Liver (tissue), 9 donors: ENCODE measurements around the gene TBC1D14. TPM values are rescaled to one million over a fixed set of nuclear protein-coding genes. Genes with fewer than 3 reads are reported as not detected.

Experiments
- DNase-seq: peaks from one replicate; pipeline ENCODE4 v3.0.0-alpha.2; 2017; ENCODE audit warnings: low spot score
- H3K27ac ChIP-seq, 2 donors: one replicate each; pipeline ENCODE4 v1.7.0; 2013; ENCODE audit warnings: inconsistent platforms in 2 of 2, low read length in 2 of 2, control low read depth in 1 of 2, low read depth in 1 of 2, mild to moderate bottlenecking in 1 of 2
- H3K27me3 ChIP-seq, 4 donors: one replicate each; pipeline versions ENCODE4 v1.6.1 to v1.7.0; 2013; ENCODE audit warnings: low read length in 3 of 4, inconsistent platforms in 1 of 4, mild to moderate bottlenecking in 1 of 4, moderate library complexity in 1 of 4; ENCODE audit not compliant: control insufficient read depth in 4 of 4, insufficient read depth in 4 of 4
- H3K36me3 ChIP-seq, 4 donors: one replicate each; pipeline versions ENCODE4 v1.6.1 to v1.7.0; 2013; ENCODE audit warnings: low read length in 3 of 4, mild to moderate bottlenecking in 3 of 4, low read depth in 1 of 4, moderate library complexity in 1 of 4; ENCODE audit not compliant: control insufficient read depth in 4 of 4, insufficient read depth in 3 of 4
- H3K4me1 ChIP-seq, 4 donors: one replicate each; pipeline versions ENCODE4 v1.6.1 to v1.7.0; 2013; ENCODE audit warnings: low read length in 3 of 4, mild to moderate bottlenecking in 3 of 4, moderate library complexity in 1 of 4; ENCODE audit not compliant: control insufficient read depth in 4 of 4, insufficient read depth in 4 of 4
- H3K4me3 ChIP-seq, 3 donors: one replicate each; pipeline versions ENCODE4 v1.6.1 to v1.7.0; 2013; ENCODE audit warnings: low read length in 3 of 3, control low read depth in 1 of 3, low read depth in 1 of 3, mild to moderate bottlenecking in 1 of 3
- H3K9ac ChIP-seq, 2 donors: one replicate each; pipeline ENCODE4 v1.7.0; 2013; ENCODE audit warnings: low read length in 2 of 2, mild to moderate bottlenecking in 2 of 2, moderate library complexity in 2 of 2, control low read depth in 1 of 2, low read depth in 1 of 2
- H3K9me3 ChIP-seq, 4 donors: one replicate each; pipeline versions ENCODE4 v1.6.1 to v1.7.0; 2013; ENCODE audit warnings: low read length in 3 of 4; ENCODE audit not compliant: control insufficient read depth in 4 of 4
- CTCF ChIP-seq: fragments of 150-350 bp; IDR thresholded peaks from 2 replicates; pipeline ENCODE4 v1.5.1; 2017; ENCODE audit warnings: improper control_type of control experiment, low read depth, low read length; ENCODE audit not compliant: missing input control
- EGR1 ChIP-seq, 2 donors: IDR thresholded peaks; 2 replicates each; pipeline ENCODE4 v1.6.1; 2016 to 2018; ENCODE audit warnings: antibody characterized with exemption in 2 of 2, low read depth in 2 of 2
- FOXA1 ChIP-seq: IDR thresholded peaks from 2 replicates; pipeline ENCODE4 v1.6.1; 2016; ENCODE audit warnings: antibody characterized with exemption
- FOXA2 ChIP-seq: IDR thresholded peaks from 2 replicates; pipeline ENCODE4 v1.6.1; 2016; ENCODE audit warnings: antibody characterized with exemption
- GABPA ChIP-seq, 2 donors: IDR thresholded peaks in 1 of 2; conservative IDR thresholded peaks in 1 of 2; 2 replicates each; pipeline ENCODE4 v1.6.1; 2016; ENCODE audit warnings: antibody characterized with exemption in 2 of 2, mild to moderate bottlenecking in 1 of 2, moderate library complexity in 1 of 2
- HNF4A ChIP-seq, 2 donors: conservative IDR thresholded peaks; 2 replicates each; pipeline ENCODE4 v1.6.1; 2016; ENCODE audit warnings: antibody characterized with exemption in 2 of 2, mild to moderate bottlenecking in 2 of 2
- HNF4G ChIP-seq: IDR thresholded peaks from 2 replicates; pipeline ENCODE4 v1.6.1; 2016; ENCODE audit warnings: antibody characterized with exemption
- JUND ChIP-seq, 2 donors: IDR thresholded peaks; 2 replicates each; pipeline ENCODE4 v1.6.1; 2016; ENCODE audit warnings: antibody characterized with exemption in 2 of 2
- NR2F2 ChIP-seq: IDR thresholded peaks from 2 replicates; pipeline ENCODE4 v1.6.1; 2016; ENCODE audit warnings: antibody characterized with exemption
- RAD21 ChIP-seq, 2 donors: IDR thresholded peaks; 2 replicates each; pipeline ENCODE4 v1.6.1; 2016; ENCODE audit warnings: antibody characterized with exemption in 2 of 2, mild to moderate bottlenecking in 2 of 2
- REST ChIP-seq: IDR thresholded peaks from 2 replicates; pipeline ENCODE4 v1.6.1; 2016; ENCODE audit warnings: antibody characterized with exemption, mild to moderate bottlenecking
- RXRA ChIP-seq, 2 donors: IDR thresholded peaks; 2 replicates each; pipeline ENCODE4 v1.6.1; 2017 to 2018; ENCODE audit warnings: antibody characterized with exemption in 2 of 2, mild to moderate bottlenecking in 1 of 2
- SP1 ChIP-seq: IDR thresholded peaks from 2 replicates; pipeline ENCODE4 v1.6.1; 2018; ENCODE audit warnings: antibody characterized with exemption, mild to moderate bottlenecking
- TAF1 ChIP-seq: conservative IDR thresholded peaks from 2 replicates; pipeline ENCODE4 v1.6.1; 2016; ENCODE audit warnings: antibody characterized with exemption, mild to moderate bottlenecking
- YY1 ChIP-seq: IDR thresholded peaks from 2 replicates; pipeline ENCODE4 v1.6.1; 2016; ENCODE audit warnings: antibody characterized with exemption, mild to moderate bottlenecking
- WGBS: extraction: QIAGEN DNeasy Blood & Tissue Kit; methylation state at CpG from one replicate; pipeline ENCODE4 v1.1.7; 2013; 5-methylcytosine and 5-hydroxymethylcytosine counted together
- polyA plus RNA-seq, 2 donors: library from polyadenylated mRNA; stranded (reverse) in 1 of 2; unstranded in 1 of 2; fragments of 200-250 nt in 1 of 2; fragments of >200 nt in 1 of 2; fragmentation: Nextera tagmentation in 1 of 2; extraction: Ambion mirVana in 1 of 2; gene quantifications; one replicate each; pipeline versions ENCODE4 v1.2.1 to v1.2.3, GENCODE V29; 2013 to 2015
- total RNA-seq, 2 donors: library from RNA; depleted of rRNA; stranded (reverse); fragments of >200 nt; gene quantifications; one replicate each; pipeline ENCODE4 v1.2.3, GENCODE V29; 2014
- TF ChIP-seq, protein P1 (sequence below): IDR thresholded peaks from 2 replicates; pipeline ENCODE4 v1.6.1; 2016; ENCODE audit warnings: antibody characterized with exemption
- TF ChIP-seq, protein P2 (sequence below): IDR thresholded peaks from 2 replicates; pipeline ENCODE4 v1.6.1; 2016; ENCODE audit warnings: antibody characterized with exemption
- TF ChIP-seq, protein P3 (sequence below): IDR thresholded peaks from 2 replicates; pipeline ENCODE4 v1.6.1; 2016; ENCODE audit warnings: antibody characterized with exemption
- donor health status: healthy.
- donor health status: healthy.
- donor health status: healthy.
- donor health status: healthy.
- donor health status: healthy.

TBC1D14 gene
- total and polyA plus RNA-seq, 4 donors, result 10.0 to 45.2 (median 22.7) TPM

DNA sequence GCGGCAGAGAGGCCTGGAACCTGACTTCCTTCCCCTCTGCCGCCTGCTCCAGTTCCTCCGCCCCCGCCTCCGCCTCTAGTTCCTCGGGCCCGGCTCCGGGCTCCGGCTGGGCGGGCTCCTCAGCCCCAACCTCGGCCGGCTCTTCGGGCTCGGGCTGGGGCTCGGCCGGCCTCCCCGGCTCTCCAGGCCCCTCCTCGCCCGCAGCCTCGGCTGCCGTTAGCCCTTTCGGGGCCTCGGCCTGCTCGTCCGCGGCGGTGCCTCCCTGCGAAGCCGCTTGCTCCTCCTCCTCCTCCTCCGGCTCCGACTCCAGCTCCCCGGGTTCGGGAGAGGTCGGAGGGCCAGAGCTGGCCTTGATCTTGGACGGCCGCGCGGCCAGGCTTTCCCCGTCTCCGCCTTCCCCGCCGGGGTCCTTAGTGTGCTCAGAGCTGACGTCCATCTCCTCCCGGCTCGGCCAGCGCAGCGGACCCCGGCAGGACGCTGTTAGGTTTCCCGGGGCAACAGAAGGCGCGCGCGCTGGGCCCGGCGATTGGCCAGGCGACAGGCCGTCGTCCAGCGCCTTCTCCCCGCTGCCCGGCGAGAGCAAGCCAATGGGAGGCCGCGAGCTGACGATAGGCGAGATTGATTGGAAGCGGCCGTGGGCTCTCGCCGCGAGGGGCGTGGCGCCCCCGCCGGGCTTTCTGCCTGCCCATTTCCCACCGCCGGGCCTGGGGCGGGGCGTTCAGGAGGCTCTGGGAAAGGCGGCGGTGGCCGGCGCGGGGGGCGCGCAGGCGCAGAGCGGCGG, 133.1 kb downstream of the TBC1D14 start:
- Histone ChIP-seq H3K4me1 (peaks cover 12 to 50% (median 36%) of the 10 kb centered on the region in 4 donors), H3K9me3 (no peaks in the 10 kb centered on the region), H3K9ac (peak overlapping the region in 1 of 2 donors; percentile 22), H3K27ac (peak overlapping the region; percentile 47 to 74), H3K36me3 (no peaks in the 10 kb centered on the region), H3K4me3 (peak overlapping the region; percentile 60 to 73 (median 66)), H3K27me3 (no peaks in the 10 kb centered on the region)
- peak; percentile 95 for DNase-seq
- under 1% methylated on average over 90 of the region's 90 CpGs for WGBS
- peak; percentile 83 for TF ChIP-seq SP1
- no peak for TF ChIP-seq YY1
- TF ChIP-seq EGR1 (IDR thresholded peaks at IDR 0.05; ENCODE audit: low read depth in 2 of 2), result no peak
- TF ChIP-seq, protein P1, sequence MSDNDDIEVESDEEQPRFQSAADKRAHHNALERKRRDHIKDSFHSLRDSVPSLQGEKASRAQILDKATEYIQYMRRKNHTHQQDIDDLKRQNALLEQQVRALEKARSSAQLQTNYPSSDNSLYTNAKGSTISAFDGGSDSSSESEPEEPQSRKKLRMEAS, result no peak
- no peak for TF ChIP-seq JUND (IDR thresholded peaks at IDR 0.05)
- peak; percentile 32 for TF ChIP-seq REST
- no peak for TF ChIP-seq HNF4A (conservative IDR thresholded peaks at IDR 0.05)
- no peak for TF ChIP-seq GABPA (IDR thresholded peaks at IDR 0.05 in 1 of 2, conservative IDR thresholded peaks at IDR 0.05 in 1 of 2)
- no peak for TF ChIP-seq FOXA2
- TF ChIP-seq NR2F2, result no peak
- TF ChIP-seq TAF1, result no peak
- TF ChIP-seq CTCF, result peak; percentile 78
- TF ChIP-seq, protein P2, sequence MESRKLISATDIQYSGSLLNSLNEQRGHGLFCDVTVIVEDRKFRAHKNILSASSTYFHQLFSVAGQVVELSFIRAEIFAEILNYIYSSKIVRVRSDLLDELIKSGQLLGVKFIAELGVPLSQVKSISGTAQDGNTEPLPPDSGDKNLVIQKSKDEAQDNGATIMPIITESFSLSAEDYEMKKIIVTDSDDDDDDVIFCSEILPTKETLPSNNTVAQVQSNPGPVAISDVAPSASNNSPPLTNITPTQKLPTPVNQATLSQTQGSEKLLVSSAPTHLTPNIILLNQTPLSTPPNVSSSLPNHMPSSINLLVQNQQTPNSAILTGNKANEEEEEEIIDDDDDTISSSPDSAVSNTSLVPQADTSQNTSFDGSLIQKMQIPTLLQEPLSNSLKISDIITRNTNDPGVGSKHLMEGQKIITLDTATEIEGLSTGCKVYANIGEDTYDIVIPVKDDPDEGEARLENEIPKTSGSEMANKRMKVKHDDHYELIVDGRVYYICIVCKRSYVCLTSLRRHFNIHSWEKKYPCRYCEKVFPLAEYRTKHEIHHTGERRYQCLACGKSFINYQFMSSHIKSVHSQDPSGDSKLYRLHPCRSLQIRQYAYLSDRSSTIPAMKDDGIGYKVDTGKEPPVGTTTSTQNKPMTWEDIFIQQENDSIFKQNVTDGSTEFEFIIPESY, result no peak
- TF ChIP-seq RAD21 (IDR thresholded peaks at IDR 0.05), result peak in 1 of 2 donors; percentile 39
- TF ChIP-seq, protein P3, sequence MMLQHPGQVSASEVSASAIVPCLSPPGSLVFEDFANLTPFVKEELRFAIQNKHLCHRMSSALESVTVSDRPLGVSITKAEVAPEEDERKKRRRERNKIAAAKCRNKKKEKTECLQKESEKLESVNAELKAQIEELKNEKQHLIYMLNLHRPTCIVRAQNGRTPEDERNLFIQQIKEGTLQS, result no peak
- TF ChIP-seq HNF4G, result no peak
- no peak for TF ChIP-seq FOXA1
- TF ChIP-seq RXRA (IDR thresholded peaks at IDR 0.05), result no peak
